HEK293 (cell line): ENCODE results near the gene TNFSF12.

Experiments
- CTCF ChIP-seq: fragments of 450-650 bp; formaldehyde crosslinking; IDR thresholded peaks from 2 replicates; pipeline ENCODE4 v1.5.1; 2016; ENCODE audit warnings: missing biosample characterization, missing genetic modification characterization
- SALL2 ChIP-seq: fragments of 450-650 bp; formaldehyde crosslinking; IDR thresholded peaks from 2 replicates; pipeline ENCODE4 v1.5.0; 2017; ENCODE audit warnings: missing biosample characterization, mild to moderate bottlenecking, missing genetic modification characterization, borderline replicate concordance
- YY1 ChIP-seq: fragments of 450-650 bp; formaldehyde crosslinking; IDR thresholded peaks from 2 replicates; pipeline ENCODE4 v1.5.1; 2018; ENCODE audit warnings: missing biosample characterization, missing genetic modification characterization
- ZNF2 ChIP-seq: fragments of 450-650 bp; formaldehyde crosslinking; IDR thresholded peaks from 2 replicates; pipeline ENCODE4 v1.5.1; 2016; ENCODE audit warnings: missing biosample characterization, missing genetic modification characterization
- ZNF670 ChIP-seq: fragments of 450-650 bp; formaldehyde crosslinking; IDR thresholded peaks from 2 replicates; pipeline ENCODE4 v1.5.1; 2016; ENCODE audit warnings: missing biosample characterization, missing genetic modification characterization, low read depth

DNA sequence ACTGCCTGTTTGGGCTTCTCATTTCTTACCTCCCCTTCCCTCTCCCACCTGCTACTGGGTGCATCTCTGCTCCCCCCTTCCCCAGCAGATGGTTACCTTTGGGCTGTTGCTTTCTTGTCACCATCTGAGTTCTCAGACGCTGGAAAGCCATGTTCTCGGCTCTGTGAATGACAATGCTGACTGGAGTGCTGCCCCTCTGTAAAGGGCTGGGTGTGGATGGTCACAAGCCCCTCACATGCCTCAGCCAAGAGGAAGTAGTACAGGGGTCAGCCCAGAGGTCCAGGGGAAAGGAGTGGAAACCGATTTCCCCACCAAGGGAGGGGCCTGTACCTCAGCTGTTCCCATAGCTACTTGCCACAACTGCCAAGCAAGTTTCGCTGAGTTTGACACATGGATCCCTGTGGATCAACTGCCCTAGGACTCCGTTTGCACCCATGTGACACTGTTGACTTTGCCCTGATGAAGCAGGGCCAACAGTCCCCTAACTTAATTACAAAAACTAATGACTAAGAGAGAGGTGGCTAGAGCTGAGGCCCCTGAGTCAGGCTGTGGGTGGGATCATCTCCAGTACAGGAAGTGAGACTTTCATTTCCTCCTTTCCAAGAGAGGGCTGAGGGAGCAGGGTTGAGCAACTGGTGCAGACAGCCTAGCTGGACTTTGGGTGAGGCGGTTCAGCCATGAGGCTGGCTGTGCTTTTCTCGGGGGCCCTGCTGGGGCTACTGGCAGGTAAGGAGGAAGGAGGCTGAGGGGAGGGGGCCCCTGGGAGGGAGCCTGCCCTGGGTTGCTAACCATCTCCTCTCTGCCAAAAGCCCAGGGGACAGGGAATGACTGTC, 30.4 kb downstream of the TNFSF12 start, which contains the start of gene CD68:
- TF ChIP-seq YY1 (tag by site-specific recombination): no peak
- no peak for TF ChIP-seq SALL2 (tag by site-specific recombination)
- TF ChIP-seq ZNF670: no peak
- no peak for TF ChIP-seq CTCF (tag by site-specific recombination)
- no peak; the same call in 1 of the 2 replicates for TF ChIP-seq ZNF2
